ENCODE results near the gene ATRN. TPM values are rescaled to one million over a fixed set of nuclear protein-coding genes. Genes with fewer than 3 reads are reported as not detected.

The ATRN gene
- total and polyA plus RNA-seq, 2 donors from 2014 or later, result 15.7 to 48.1 TPM

GRCh38 chr20:3696745-3697587, 226.1 kb downstream of the ATRN start:
- no peak for FAIRE-seq
- H3K36me3 ChIP-seq (ENCODE audit: control insufficient read depth in 2 of 3, insufficient read depth in 3 of 3, low read length in 3 of 3), result no peaks in the 10 kb centered on the region

GRCh38 chr20:3697588-3698305, 226.9 kb downstream of the ATRN start:
- Histone ChIP-seq H3K27me3 (ENCODE audit: control insufficient read depth, insufficient read depth, low read length) (no peaks in the 10 kb centered on the region), H3K9ac (ENCODE audit: low read length in 3 of 3) (no peak overlapping the region), H3K36me3 (ENCODE audit: control insufficient read depth in 2 of 3, insufficient read depth in 3 of 3, low read length in 3 of 3) (no peaks in the 10 kb centered on the region), H3K9me3 (ENCODE audit: control insufficient read depth in 2 of 3, insufficient read depth in 1 of 3, low read length in 3 of 3) (no peaks in the 10 kb centered on the region), H3K27ac (ENCODE audit: low read depth in 2 of 2, low read length in 2 of 2) (no peak overlapping the region), H3K4me3 (ENCODE audit: low read length in 3 of 3) (no peak overlapping the region), H3K4me1 (ENCODE audit: control insufficient read depth in 2 of 3, insufficient read depth in 2 of 3, low read depth in 1 of 3, low read length in 3 of 3) (no peaks in the 10 kb centered on the region)
- TF ChIP-seq CTCF (IDR thresholded peaks at IDR 0.05; ENCODE audit: borderline replicate concordance, extremely low read depth, insufficient read depth), result no peak
- DNase-seq (peak in 2 of 5 donors; percentile 35 to 47), FAIRE-seq (no peak)
- intact Hi-C loops (cut with DNase I), result no loop called here

More at GRCh38 chr20:3696745-3697587, 226.1 kb downstream of the ATRN start:
- Histone ChIP-seq H3K27ac (ENCODE audit: low read depth in 2 of 2, low read length in 2 of 2) (no peak overlapping the region), H3K27me3 (ENCODE audit: control insufficient read depth, insufficient read depth, low read length) (no peaks in the 10 kb centered on the region), H3K9ac (ENCODE audit: low read length in 3 of 3) (no peak overlapping the region), H3K9me3 (ENCODE audit: control insufficient read depth in 2 of 3, insufficient read depth in 1 of 3, low read length in 3 of 3) (no peaks in the 10 kb centered on the region), H3K4me1 (ENCODE audit: control insufficient read depth in 2 of 3, insufficient read depth in 2 of 3, low read depth in 1 of 3, low read length in 3 of 3) (no peaks in the 10 kb centered on the region), H3K4me3 (ENCODE audit: low read length in 3 of 3) (no peak overlapping the region)
- DNase-seq, result peak in 2 of 5 donors; percentile 28 to 63
- intact Hi-C loops (cut with DNase I), result no loop called here
- no peak for TF ChIP-seq CTCF (IDR thresholded peaks at IDR 0.05; ENCODE audit: borderline replicate concordance, extremely low read depth, insufficient read depth)

GRCh38 chr20:3698591-3699001, 227.8 kb downstream of the ATRN start:
- Histone ChIP-seq H3K27me3 (ENCODE audit: control insufficient read depth, insufficient read depth, low read length) (no peaks in the 10 kb centered on the region), H3K9ac (ENCODE audit: low read length in 3 of 3) (no peak overlapping the region), H3K36me3 (ENCODE audit: control insufficient read depth in 2 of 3, insufficient read depth in 3 of 3, low read length in 3 of 3) (no peaks in the 10 kb centered on the region), H3K27ac (ENCODE audit: low read depth in 2 of 2, low read length in 2 of 2) (no peak overlapping the region), H3K4me3 (ENCODE audit: low read length in 3 of 3) (no peak overlapping the region), H3K4me1 (ENCODE audit: control insufficient read depth in 2 of 3, insufficient read depth in 2 of 3, low read depth in 1 of 3, low read length in 3 of 3) (no peaks in the 10 kb centered on the region), H3K9me3 (ENCODE audit: control insufficient read depth in 2 of 3, insufficient read depth in 1 of 3, low read length in 3 of 3) (no peaks in the 10 kb centered on the region)
- peak in 2 of 5 donors; percentile 33 to 41 for DNase-seq
- intact Hi-C loops (cut with DNase I), result no loop called here
- no peak for FAIRE-seq
- TF ChIP-seq CTCF (IDR thresholded peaks at IDR 0.05; ENCODE audit: borderline replicate concordance, extremely low read depth, insufficient read depth), result no peak
